Suprapubic skin (tissue), 4 donors: Measurements from ENCODE around the gene PPM1M. TPM values are rescaled to one million over a fixed set of nuclear protein-coding genes. Genes with fewer than 3 reads are reported as not detected.

Source experiments
- DNase-seq, 2 donors: peaks; one replicate each; pipeline ENCODE4 v3.0.0-alpha.2; 2019; ENCODE audit warnings: low spot score in 2 of 2
- H3K27ac ChIP-seq: fragments of 200-600 bp; sonication (generic); one replicate; pipeline ENCODE4 v1.5.1; 2019
- H3K27me3 ChIP-seq: fragments of 200-600 bp; sonication (generic); one replicate; pipeline ENCODE4 v1.5.1; 2019
- H3K36me3 ChIP-seq: fragments of 200-600 bp; sonication (generic); one replicate; pipeline ENCODE4 v1.5.1; 2019
- H3K4me1 ChIP-seq: fragments of 200-600 bp; sonication (generic); one replicate; pipeline ENCODE4 v1.5.1; 2019
- H3K4me3 ChIP-seq: fragments of 200-600 bp; sonication (generic); one replicate; pipeline ENCODE4 v1.5.1; 2019; ENCODE audit warnings: mild to moderate bottlenecking
- H3K9me3 ChIP-seq: fragments of 200-600 bp; sonication (generic); one replicate; pipeline ENCODE4 v1.5.1; 2019
- EP300 ChIP-seq: sonication (generic); formaldehyde crosslinking; IDR thresholded peaks from one replicate; pipeline ENCODE4 v1.6.1; 2017; ENCODE audit warnings: antibody characterized with exemption
- POLR2A ChIP-seq, 2 donors: fragments of 450-650 bp; IDR thresholded peaks; one replicate each; pipeline ENCODE4 v1.6.1; 2017; ENCODE audit warnings: antibody characterized with exemption in 2 of 2, mild to moderate bottlenecking in 2 of 2, moderate library complexity in 2 of 2
- POLR2AphosphoS5 ChIP-seq, 3 donors: sonication (generic); formaldehyde crosslinking; IDR thresholded peaks; one replicate each; pipeline ENCODE4 v1.6.1; 2017; ENCODE audit warnings: antibody characterized with exemption in 3 of 3
- WGBS: methylation state at CpG from one replicate; pipeline ENCODE4 v1.1.5; 2018; 5-methylcytosine and 5-hydroxymethylcytosine counted together
- total RNA-seq, 4 donors: library from RNA; depleted of rRNA; stranded (reverse); fragments of >200 nt; gene quantifications; one replicate each; pipeline ENCODE4 v1.1.0, GENCODE V29; 2016
- TF ChIP-seq, protein P1 (sequence below), 2 donors: fragments of 200-600 bp in 1 of 2; fragments of 450-650 bp in 1 of 2; sonication (generic) in 1 of 2; IDR thresholded peaks; one replicate each; pipeline ENCODE4 v1.5.1; 2016 to 2019; ENCODE audit warnings: antibody characterized with exemption in 2 of 2, mild to moderate bottlenecking in 1 of 2, moderate library complexity in 1 of 2

The PPM1M gene
- total RNA-seq, 4 donors from 2014 or later, result 10.0 to 17.5 (median 11.3) TPM

DNA sequence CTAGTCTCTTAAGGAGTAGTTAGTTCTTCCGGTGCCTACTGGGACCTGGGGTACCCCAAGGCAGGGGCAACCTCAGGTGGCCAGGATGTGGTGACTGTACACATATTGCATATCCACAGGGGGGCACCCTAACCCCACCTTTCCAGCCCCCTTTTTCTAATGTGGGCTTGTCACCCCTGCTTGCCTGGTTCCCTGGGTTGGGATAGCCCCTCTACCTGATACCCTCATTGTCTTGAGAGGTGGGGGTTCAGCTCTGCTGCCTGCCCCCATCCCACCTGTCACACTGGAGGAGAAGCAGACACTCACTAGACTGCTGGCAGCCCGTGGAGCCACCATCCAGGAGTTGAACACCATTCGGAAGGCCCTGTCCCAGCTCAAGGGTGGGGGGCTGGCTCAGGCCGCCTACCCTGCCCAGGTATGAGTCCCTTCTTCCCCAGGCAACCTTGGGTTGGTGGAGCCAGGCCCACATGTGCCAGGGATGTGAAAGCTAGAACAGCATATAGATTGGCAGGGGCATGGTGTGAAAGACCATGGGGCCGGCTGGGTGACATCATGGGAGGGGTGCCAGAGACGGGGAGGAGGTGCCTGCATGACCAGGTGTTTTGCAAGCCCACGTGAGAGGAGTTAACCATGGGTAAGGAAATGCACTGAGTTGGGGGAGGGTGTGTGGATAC, 46.1 kb downstream of the PPM1M start:
- no peak overlapping the region for H3K4me3 ChIP-seq
- no peaks in the 10 kb centered on the region for H3K27me3 ChIP-seq
- TF ChIP-seq, protein P1, sequence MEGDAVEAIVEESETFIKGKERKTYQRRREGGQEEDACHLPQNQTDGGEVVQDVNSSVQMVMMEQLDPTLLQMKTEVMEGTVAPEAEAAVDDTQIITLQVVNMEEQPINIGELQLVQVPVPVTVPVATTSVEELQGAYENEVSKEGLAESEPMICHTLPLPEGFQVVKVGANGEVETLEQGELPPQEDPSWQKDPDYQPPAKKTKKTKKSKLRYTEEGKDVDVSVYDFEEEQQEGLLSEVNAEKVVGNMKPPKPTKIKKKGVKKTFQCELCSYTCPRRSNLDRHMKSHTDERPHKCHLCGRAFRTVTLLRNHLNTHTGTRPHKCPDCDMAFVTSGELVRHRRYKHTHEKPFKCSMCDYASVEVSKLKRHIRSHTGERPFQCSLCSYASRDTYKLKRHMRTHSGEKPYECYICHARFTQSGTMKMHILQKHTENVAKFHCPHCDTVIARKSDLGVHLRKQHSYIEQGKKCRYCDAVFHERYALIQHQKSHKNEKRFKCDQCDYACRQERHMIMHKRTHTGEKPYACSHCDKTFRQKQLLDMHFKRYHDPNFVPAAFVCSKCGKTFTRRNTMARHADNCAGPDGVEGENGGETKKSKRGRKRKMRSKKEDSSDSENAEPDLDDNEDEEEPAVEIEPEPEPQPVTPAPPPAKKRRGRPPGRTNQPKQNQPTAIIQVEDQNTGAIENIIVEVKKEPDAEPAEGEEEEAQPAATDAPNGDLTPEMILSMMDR (IDR thresholded peaks at IDR 0.05), result no peak
- TF ChIP-seq POLR2A (IDR thresholded peaks at IDR 0.05), result no peak
- TF ChIP-seq EP300, result no peak
- no peak for TF ChIP-seq POLR2AphosphoS5 (IDR thresholded peaks at IDR 0.05)
- peaks cover 21% of the 10 kb centered on the region for H3K4me1 ChIP-seq
- no peaks in the 10 kb centered on the region for H3K9me3 ChIP-seq
- H3K27ac ChIP-seq, result no peak overlapping the region
- peaks cover 34% of the 10 kb centered on the region for H3K36me3 ChIP-seq
- peak in 1 of 2 donors; percentile 26 for DNase-seq
- 84% methylated on average over 6 of the region's 7 CpGs for WGBS

DNA sequence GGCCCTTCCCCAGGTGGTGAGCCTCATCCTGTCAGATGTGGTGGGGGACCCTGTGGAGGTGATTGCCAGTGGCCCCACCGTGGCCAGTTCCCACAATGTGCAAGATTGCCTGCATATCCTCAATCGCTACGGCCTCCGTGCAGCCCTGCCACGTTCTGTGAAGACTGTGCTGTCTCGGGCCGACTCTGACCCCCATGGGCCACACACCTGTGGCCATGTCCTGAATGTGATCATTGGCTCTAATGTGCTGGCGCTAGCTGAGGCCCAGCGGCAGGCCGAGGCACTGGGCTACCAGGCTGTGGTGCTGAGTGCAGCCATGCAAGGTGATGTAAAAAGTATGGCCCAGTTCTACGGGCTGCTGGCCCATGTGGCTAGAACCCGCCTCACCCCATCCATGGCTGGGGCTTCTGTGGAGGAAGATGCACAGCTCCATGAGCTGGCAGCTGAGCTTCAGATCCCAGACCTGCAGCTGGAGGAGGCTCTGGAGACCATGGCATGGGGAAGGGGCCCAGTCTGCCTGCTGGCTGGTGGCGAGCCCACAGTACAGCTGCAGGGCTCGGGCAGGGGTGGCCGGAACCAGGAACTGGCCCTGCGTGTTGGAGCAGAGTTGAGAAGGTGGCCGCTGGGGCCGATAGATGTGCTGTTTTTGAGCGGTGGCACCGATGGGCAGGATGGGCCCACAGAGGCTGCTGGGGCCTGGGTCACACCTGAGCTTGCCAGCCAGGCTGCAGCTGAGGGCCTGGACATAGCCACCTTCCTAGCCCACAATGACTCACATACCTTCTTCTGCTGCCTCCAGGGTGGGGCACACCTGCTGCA, 46.9 kb downstream of the PPM1M start:
- WGBS, result 96% methylated on average over 9 of the region's 20 CpGs
- Histone ChIP-seq H3K4me1 (peaks cover 15% of the 10 kb centered on the region), H3K4me3 (no peak overlapping the region), H3K36me3 (peaks cover 34% of the 10 kb centered on the region), H3K27ac (no peak overlapping the region), H3K9me3 (no peaks in the 10 kb centered on the region), H3K27me3 (no peaks in the 10 kb centered on the region)
- TF ChIP-seq EP300 (no peak), POLR2A (IDR thresholded peaks at IDR 0.05) (no peak)
- no peak for DNase-seq

DNA sequence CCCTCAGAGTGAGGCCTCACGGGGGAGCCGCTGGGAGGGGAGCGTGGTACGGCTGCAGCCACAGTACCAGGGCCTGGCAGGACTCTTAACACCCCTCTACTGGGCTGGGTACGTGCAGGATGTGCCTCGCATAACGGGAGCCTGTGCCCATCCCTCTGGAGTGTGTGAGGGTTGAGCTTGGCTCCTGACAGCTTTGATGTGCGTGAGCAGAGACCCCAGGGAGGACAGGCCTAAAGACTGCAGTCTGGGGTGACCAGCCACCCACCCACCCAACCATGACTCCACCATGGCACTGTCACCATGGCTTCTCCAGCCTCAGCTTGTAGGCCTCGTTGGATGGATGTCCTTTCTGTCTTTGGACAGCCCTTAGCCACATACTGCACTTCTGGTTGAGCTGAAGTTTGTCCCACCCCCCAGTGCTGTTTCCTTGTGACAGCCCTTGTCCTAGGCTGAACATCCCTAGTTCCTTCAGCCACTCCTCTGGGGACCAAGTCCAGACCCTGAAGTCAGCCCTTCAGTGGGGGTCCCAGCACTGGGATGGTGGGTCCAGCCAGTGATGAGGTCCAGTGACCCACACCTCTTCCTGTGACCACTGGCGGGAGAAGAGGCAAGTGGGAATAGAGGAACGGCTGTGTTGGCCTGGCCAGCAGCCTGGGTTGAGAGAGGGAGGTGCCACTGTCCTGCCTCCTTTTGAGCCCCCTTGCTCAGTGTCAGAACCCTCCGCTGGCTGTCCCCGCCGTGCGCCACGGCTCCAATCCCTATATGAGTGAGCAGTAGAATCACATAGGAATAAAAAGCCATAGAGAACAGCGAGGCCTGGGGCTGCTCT, 48.1 kb downstream of the PPM1M start:
- no peaks in the 10 kb centered on the region for H3K27me3 ChIP-seq
- no peak overlapping the region for H3K27ac ChIP-seq
- TF ChIP-seq EP300 (no peak), POLR2AphosphoS5 (IDR thresholded peaks at IDR 0.05) (no peak), POLR2A (IDR thresholded peaks at IDR 0.05) (no peak)
- TF ChIP-seq, protein P1 (IDR thresholded peaks at IDR 0.05), result no peak
- H3K9me3 ChIP-seq, result no peaks in the 10 kb centered on the region
- peaks cover 9% of the 10 kb centered on the region for H3K4me1 ChIP-seq
- WGBS, result 87% methylated on average over 12 of the region's 17 CpGs
- no peak overlapping the region for H3K4me3 ChIP-seq
- peaks cover 34% of the 10 kb centered on the region for H3K36me3 ChIP-seq
- no peak for DNase-seq

DNA sequence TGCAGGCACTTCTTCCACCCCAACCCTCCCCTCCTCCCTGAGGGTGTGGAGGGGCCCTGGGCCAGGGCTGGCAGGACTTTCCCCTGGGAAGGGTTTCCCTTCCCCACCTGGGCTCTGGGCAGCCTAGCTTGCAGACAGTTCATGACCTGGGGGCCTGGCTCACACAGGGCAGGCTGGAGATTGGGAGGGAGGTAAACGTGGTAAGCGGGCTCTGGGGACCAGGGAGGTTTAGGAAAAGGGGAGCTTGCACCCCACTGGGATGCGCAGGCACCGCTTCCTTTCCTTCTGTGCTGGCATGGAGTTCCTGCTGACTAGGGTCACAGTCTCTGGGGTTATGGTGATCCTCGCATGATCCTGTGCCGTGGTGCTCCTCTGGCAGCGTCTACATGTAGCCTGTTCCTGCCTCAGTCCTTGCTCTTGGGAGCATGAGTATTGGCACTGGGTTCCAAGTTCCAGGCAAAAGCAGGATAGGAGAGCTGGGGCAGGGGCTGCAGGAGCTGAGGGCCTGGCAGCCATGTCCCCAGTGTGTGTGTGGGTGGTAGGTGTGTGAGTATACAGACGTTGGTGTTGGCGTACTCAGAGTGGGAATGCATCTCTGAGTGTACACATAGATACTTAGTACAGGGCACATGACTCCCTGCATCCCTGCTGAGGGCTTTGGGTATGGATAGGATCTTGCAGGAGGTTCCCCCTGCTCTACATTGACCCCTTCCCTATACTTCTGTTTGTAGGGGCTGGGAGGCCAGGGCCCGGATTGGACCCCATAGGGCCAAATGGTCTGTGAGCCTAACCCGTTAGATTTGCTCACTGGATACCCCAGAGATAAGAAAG, 49.0 kb downstream of the PPM1M start:
- peaks cover 5% of the 10 kb centered on the region for H3K4me1 ChIP-seq
- no peaks in the 10 kb centered on the region for H3K9me3 ChIP-seq
- H3K27ac ChIP-seq, result no peak overlapping the region
- no peak overlapping the region for H3K4me3 ChIP-seq
- no peak for TF ChIP-seq EP300
- TF ChIP-seq POLR2AphosphoS5 (IDR thresholded peaks at IDR 0.05), result no peak
- TF ChIP-seq POLR2A (IDR thresholded peaks at IDR 0.05), result no peak
- TF ChIP-seq, protein P1 (IDR thresholded peaks at IDR 0.05), result no peak
- WGBS, result 82% methylated on average over 7 of the region's 11 CpGs
- H3K36me3 ChIP-seq, result peaks cover 34% of the 10 kb centered on the region
- H3K27me3 ChIP-seq, result no peaks in the 10 kb centered on the region
- DNase-seq, result no peak

DNA sequence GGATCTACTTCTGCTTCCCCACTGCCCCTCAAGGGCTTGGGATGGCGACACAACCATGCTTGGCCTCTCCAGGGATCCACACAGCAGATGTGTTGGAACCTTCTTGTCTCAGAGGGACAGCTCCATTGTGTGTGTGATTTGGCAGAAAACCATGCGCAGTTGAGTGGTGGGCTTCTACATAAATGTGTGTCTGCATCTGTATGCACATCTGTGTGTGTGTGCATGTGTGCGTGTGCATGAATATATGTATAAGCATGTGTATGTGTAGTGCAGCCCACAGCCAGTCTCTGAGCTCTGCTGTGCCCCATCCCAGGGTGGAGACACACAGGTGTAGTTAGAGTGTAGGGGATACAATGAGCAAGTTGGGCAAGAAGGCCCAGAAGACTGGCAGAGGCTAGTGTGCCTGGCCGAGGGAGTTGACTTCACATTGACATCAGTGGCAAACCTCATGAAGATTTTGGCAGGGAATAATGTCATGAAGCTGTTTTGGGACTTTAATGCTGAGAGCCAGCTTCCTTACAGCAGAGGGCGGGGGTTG, 50.2 kb downstream of the PPM1M start:
- Histone ChIP-seq H3K9me3 (no peaks in the 10 kb centered on the region), H3K27me3 (no peaks in the 10 kb centered on the region), H3K27ac (no peak overlapping the region), H3K4me1 (peaks cover 12% of the 10 kb centered on the region), H3K4me3 (no peak overlapping the region), H3K36me3 (peaks cover 33% of the 10 kb centered on the region)
- no peak for DNase-seq
- 100% methylated on average over 5 of the region's 5 CpGs for WGBS
- no peak for TF ChIP-seq POLR2AphosphoS5 (IDR thresholded peaks at IDR 0.05)
- no peak for TF ChIP-seq EP300
- TF ChIP-seq, protein P1 (IDR thresholded peaks at IDR 0.05), result no peak
- no peak for TF ChIP-seq POLR2A (IDR thresholded peaks at IDR 0.05)
